SU-DHL-6 (cell line): ENCODE measurements around the gene CD300A.

ENCODE experiments used
- H2AFZ ChIP-seq: fragments of 200-600 bp; sonication (generic); 2 replicates; pipeline ENCODE4 v1.6.1; 2014; ENCODE audit warnings: low read depth, mild to moderate bottlenecking, moderate library complexity, mixed read lengths, antibody characterized with exemption, low read length; ENCODE audit not compliant: severe bottlenecking
- H3F3A ChIP-seq: fragments of 200-600 bp; shearing (Covaris generic); 2 replicates; pipeline ENCODE4 v1.6.0; 2016; ENCODE audit warnings: antibody characterized with exemption, mild to moderate bottlenecking; ENCODE audit not compliant: insufficient read depth
- H3K27ac ChIP-seq: fragments of 200-600 bp; sonication (generic); 2 replicates; pipeline ENCODE4 v1.5.1; 2016; ENCODE audit warnings: low read depth, mild to moderate bottlenecking, low read length, moderate library complexity, mixed read lengths
- H3K27me3 ChIP-seq: fragments of 200-600 bp; sonication (generic), shearing (Covaris generic); 2 replicates; pipeline ENCODE4 v1.6.0; 2014; ENCODE audit warnings: mild to moderate bottlenecking, low read length
- H3K36me3 ChIP-seq: fragments of 200-600 bp; sonication (generic); 2 replicates; pipeline ENCODE4 v1.6.1; 2014; ENCODE audit warnings: mild to moderate bottlenecking, low read length, mixed read lengths
- H3K4me2 ChIP-seq: fragments of 300-600, 200-600 bp; shearing (Covaris generic), sonication (generic); 2 replicates; pipeline ENCODE4 v1.6.0; 2014; ENCODE audit warnings: low read length, low read depth, mild to moderate bottlenecking; ENCODE audit not compliant: poor library complexity, severe bottlenecking
- H3K4me3 ChIP-seq: fragments of 200-600 bp; sonication (generic); 2 replicates; pipeline ENCODE4 v1.5.1; 2014; ENCODE audit warnings: antibody characterized with exemption, low read length, mild to moderate bottlenecking, mixed read lengths; ENCODE audit not compliant: insufficient read depth, poor library complexity, severe bottlenecking
- H3K79me2 ChIP-seq: fragments of 200-600 bp; sonication (generic); 2 replicates; pipeline ENCODE4 v1.6.1; 2014; ENCODE audit warnings: mild to moderate bottlenecking, low read length, moderate library complexity; ENCODE audit not compliant: insufficient read depth
- H3K9ac ChIP-seq: fragments of 200-600 bp; sonication (generic); 2 replicates; pipeline ENCODE4 v1.7.0; 2014; ENCODE audit warnings: mild to moderate bottlenecking, low read length
- H3K9me2 ChIP-seq: fragments of 200-600 bp; sonication (generic); replicated peaks from 2 replicates; pipeline ENCODE4 v1.6.1; 2014; ENCODE audit warnings: low read length; ENCODE audit not compliant: insufficient read depth
- H3K9me3 ChIP-seq: fragments of 200-600 bp; sonication (generic); 2 replicates; pipeline ENCODE4 v1.6.1; 2014; ENCODE audit warnings: low read length, mixed read lengths; ENCODE audit not compliant: insufficient read depth
- H4K20me1 ChIP-seq: fragments of 200-600 bp; sonication (generic); 2 replicates; pipeline ENCODE4 v1.6.1; 2014; ENCODE audit warnings: low read depth, mild to moderate bottlenecking, antibody characterized with exemption, low read length, moderate library complexity, mixed read lengths
- EZH2phosphoT487 ChIP-seq: fragments of 200-600 bp; sonication (generic), shearing (Covaris generic); conservative IDR thresholded peaks from 2 replicates; pipeline ENCODE4 v1.6.1; 2018; ENCODE audit warnings: mild to moderate bottlenecking, antibody characterized with exemption, low read length, moderate library complexity, mixed read lengths
- TF ChIP-seq, protein P1 (sequence below): fragments of 200-600 bp; sonication (generic); IDR thresholded peaks from one replicate; pipeline ENCODE4 v1.5.1; 2017; ENCODE audit warnings: antibody characterized with exemption, mild to moderate bottlenecking, low read length, moderate library complexity; ENCODE audit not compliant: insufficient read depth, poor library complexity, severe bottlenecking

CD300A gene

DNA sequence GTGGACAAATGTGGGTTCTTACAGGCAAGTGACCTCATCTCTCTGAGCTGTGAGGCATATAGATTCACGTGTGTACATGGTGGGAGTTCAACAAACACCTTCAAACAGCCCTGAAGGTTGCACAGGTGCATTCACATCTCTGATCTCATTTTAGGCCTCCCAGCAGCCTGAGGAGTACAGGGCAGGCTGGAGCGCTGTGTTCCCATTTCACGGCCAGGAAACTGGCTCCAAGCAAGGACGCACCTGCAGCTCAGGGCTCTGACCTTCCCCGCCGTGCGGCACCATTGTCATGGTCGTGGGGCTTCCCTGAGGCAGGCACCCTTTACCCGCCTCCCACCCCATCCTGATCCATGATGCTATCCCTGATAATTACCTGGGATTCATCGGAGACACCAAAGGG is 4.8 kb upstream of the CD300A start:
- Histone ChIP-seq H3K27ac (no peak overlapping the region), H3K36me3 (no peaks in the 10 kb centered on the region), H3K9me2 (no peaks in the 10 kb centered on the region), H3F3A (no peaks in the 10 kb centered on the region), H3K9ac (no peak overlapping the region), H3K27me3 (no peaks in the 10 kb centered on the region), H3K79me2 (no peaks in the 10 kb centered on the region), H3K4me2 (no peak overlapping the region), H3K9me3 (no peaks in the 10 kb centered on the region), H2AFZ (no peak overlapping the region), H4K20me1 (no peaks in the 10 kb centered on the region), H3K4me3 (no peak overlapping the region)
- TF ChIP-seq, protein P1, sequence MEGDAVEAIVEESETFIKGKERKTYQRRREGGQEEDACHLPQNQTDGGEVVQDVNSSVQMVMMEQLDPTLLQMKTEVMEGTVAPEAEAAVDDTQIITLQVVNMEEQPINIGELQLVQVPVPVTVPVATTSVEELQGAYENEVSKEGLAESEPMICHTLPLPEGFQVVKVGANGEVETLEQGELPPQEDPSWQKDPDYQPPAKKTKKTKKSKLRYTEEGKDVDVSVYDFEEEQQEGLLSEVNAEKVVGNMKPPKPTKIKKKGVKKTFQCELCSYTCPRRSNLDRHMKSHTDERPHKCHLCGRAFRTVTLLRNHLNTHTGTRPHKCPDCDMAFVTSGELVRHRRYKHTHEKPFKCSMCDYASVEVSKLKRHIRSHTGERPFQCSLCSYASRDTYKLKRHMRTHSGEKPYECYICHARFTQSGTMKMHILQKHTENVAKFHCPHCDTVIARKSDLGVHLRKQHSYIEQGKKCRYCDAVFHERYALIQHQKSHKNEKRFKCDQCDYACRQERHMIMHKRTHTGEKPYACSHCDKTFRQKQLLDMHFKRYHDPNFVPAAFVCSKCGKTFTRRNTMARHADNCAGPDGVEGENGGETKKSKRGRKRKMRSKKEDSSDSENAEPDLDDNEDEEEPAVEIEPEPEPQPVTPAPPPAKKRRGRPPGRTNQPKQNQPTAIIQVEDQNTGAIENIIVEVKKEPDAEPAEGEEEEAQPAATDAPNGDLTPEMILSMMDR: no peak
- no peak for TF ChIP-seq EZH2phosphoT487

DNA sequence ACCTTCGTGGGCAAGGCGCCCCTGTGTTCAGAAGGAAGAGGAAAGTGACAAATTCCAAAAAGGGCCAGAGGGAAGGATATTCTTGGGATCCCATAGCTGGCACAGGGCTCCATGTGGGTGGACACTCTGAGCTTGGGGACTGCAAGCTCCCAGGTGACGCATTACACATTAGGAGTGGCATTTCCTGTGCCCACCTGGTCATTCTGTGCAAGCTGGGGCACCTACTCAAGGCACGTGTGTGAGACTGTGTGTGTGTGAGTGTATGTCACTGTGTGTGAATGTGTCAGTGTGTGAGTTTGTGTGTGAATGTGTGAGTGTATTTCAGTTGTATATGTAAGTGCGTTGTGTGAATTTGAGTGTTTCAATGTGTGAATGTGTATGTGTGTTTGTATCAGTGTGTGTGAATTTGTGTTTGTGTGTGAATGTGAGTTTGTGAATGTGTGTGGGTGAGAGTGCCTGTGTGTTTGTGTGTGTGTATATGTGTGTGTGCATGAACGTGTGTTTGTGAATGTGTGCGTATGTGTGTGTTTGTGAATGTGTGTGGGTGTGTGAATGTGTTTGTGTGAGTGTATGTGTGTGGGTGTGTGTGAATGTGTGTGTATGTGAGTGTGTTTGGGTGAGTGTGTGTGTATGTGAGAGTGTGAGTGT is 1.6 kb upstream of the CD300A start:
- Histone ChIP-seq H3K4me2 (no peak overlapping the region), H2AFZ (no peak overlapping the region), H3K36me3 (no peaks in the 10 kb centered on the region), H3K4me3 (no peak overlapping the region), H3K9me2 (no peaks in the 10 kb centered on the region), H3F3A (no peaks in the 10 kb centered on the region), H3K9ac (no peak overlapping the region), H3K9me3 (no peaks in the 10 kb centered on the region), H3K27me3 (no peaks in the 10 kb centered on the region), H3K27ac (no peak overlapping the region), H4K20me1 (no peaks in the 10 kb centered on the region), H3K79me2 (no peaks in the 10 kb centered on the region)
- TF ChIP-seq, protein P1: no peak
- no peak for TF ChIP-seq EZH2phosphoT487

DNA sequence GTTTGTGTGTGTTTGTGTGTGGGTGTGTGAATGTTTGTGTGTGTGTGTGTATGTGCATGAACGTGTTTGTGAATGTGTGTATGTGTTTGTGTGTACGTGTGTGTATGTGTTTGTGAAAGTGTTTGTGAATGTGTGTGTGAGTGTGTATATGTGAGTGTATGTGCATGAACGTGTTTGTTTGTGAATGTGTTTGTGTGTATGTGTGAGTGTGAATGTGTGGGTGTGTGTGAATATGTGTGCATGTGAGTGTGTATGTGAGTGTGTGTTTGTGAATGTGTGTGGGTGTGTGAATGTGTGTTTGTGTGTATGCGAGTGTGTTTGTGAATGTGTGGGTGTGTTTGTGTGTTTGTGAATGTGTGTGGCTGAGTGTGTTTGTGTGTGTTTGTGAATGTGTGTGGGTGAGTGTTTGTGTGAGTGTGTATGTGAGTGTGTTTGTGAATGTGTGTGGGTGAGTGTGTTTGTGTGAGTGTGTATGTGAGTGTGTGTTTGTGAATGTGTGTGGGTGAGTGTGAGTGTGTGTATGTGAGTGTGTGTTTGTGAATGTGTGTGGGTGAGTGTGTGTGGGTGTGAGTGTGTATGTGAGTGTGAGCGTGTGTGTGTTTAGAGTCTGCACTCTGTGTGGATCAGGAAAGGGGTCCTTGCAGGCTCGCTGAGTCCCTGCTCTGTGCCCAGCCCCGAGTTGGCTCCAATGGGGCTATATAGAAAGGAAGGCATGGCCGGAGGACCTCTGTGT is 890 bp upstream of the CD300A start:
- Histone ChIP-seq H3K27ac (no peak overlapping the region), H3K9ac (no peak overlapping the region), H3K9me3 (no peaks in the 10 kb centered on the region), H3K4me3 (no peak overlapping the region), H4K20me1 (no peaks in the 10 kb centered on the region), H3K79me2 (no peaks in the 10 kb centered on the region), H3K36me3 (no peaks in the 10 kb centered on the region), H3K4me2 (no peak overlapping the region), H3K9me2 (no peaks in the 10 kb centered on the region), H3F3A (no peaks in the 10 kb centered on the region), H3K27me3 (no peaks in the 10 kb centered on the region), H2AFZ (no peak overlapping the region)
- TF ChIP-seq, protein P1: no peak
- TF ChIP-seq EZH2phosphoT487: no peak
